NCI-H2171 (cell line): ENCODE data around the gene TCP11L2.
A peak's percentile ranks its signal among the peaks of the same experiment; 100 is the strongest.

Experiments used
- DNase-seq: peaks from one replicate; lab custom pipeline; 2025; lab: John Stamatoyannopoulos, UW

TCP11L2 gene

GRCh38 chr12:106302401-106303201 is at the start of gene TCP11L2:
Gene TCP11L2 (plus strand): TSS chr12:106302733. CDS start chr12:106311076, 8,343 bp downstream.
- DNase-seq = peak; percentile 85

- no peak for DNase-seq
Observed at GRCh38 chr12:106254724-106255123, 47.8 kb upstream of the TCP11L2 start.

- DNase-seq = no peak
Observed at GRCh38 chr12:106255493-106255892, 47.0 kb upstream of the TCP11L2 start.

- no peak for DNase-seq
Observed at GRCh38 chr12:106255952-106256351, 46.6 kb upstream of the TCP11L2 start.

- DNase-seq = no peak
Observed at GRCh38 chr12:106256524-106256923, 46.0 kb upstream of the TCP11L2 start.

GRCh38 chr12:106258226-106258625 is 44.3 kb upstream of the TCP11L2 start:
- no peak for DNase-seq

- DNase-seq = no peak
Observed at GRCh38 chr12:106258935-106259334, 43.6 kb upstream of the TCP11L2 start.

GRCh38 chr12:106265116-106265515 is 37.4 kb upstream of the TCP11L2 start:
- DNase-seq = no peak

GRCh38 chr12:106267535-106267934 is 35.0 kb upstream of the TCP11L2 start:
- DNase-seq = no peak

GRCh38 chr12:106269150-106269771 is 33.3 kb upstream of the TCP11L2 start:
- DNase-seq = no peak

- no peak for DNase-seq
Observed at GRCh38 chr12:106271575-106272505, 30.7 kb upstream of the TCP11L2 start.

GRCh38 chr12:106273491-106273890 is 29.0 kb upstream of the TCP11L2 start:
- DNase-seq = no peak

GRCh38 chr12:106274012-106274411 is 28.5 kb upstream of the TCP11L2 start:
- DNase-seq = no peak

GRCh38 chr12:106274575-106275121 is 27.9 kb upstream of the TCP11L2 start:
- DNase-seq = no peak

GRCh38 chr12:106275458-106275857 is 27.1 kb upstream of the TCP11L2 start:
- no peak for DNase-seq

GRCh38 chr12:106276032-106276740 is 26.3 kb upstream of the TCP11L2 start:
- DNase-seq = no peak

- DNase-seq = no peak
Observed at GRCh38 chr12:106280106-106280505, 22.4 kb upstream of the TCP11L2 start.

- no peak for DNase-seq
Observed at GRCh38 chr12:106281056-106281782, 21.3 kb upstream of the TCP11L2 start.

- DNase-seq = no peak
Observed at GRCh38 chr12:106281804-106282203, 20.7 kb upstream of the TCP11L2 start.

GRCh38 chr12:106282457-106283097 is 20.0 kb upstream of the TCP11L2 start:
- DNase-seq = peak; percentile 32
